ENCODE data around the gene TBC1D14.

The TBC1D14 gene

GRCh38 chr4:6926081-6926480 lies 16.5 kb downstream of the TBC1D14 start:
- in situ Hi-C loops (cut with MboI; ENCODE audit: low sequenced_read_pairs): no loop called here

GRCh38 chr4:6926681-6927478 lies 17.3 kb downstream of the TBC1D14 start:
- in situ Hi-C loops (cut with MboI; ENCODE audit: low sequenced_read_pairs): no loop called here

GRCh38 chr4:6928081-6928480 lies 18.5 kb downstream of the TBC1D14 start:
- in situ Hi-C loops (cut with MboI; ENCODE audit: low sequenced_read_pairs): no loop called here

- in situ Hi-C loops (cut with MboI; ENCODE audit: low sequenced_read_pairs): no loop called here
These were observed 19.7 kb downstream of the TBC1D14 start for GRCh38 chr4:6929339-6929811.

GRCh38 chr4:6929812-6930464 lies 20.3 kb downstream of the TBC1D14 start:
- in situ Hi-C loops (cut with MboI; ENCODE audit: low sequenced_read_pairs): no loop called here

GRCh38 chr4:6932475-6932874 lies 22.8 kb downstream of the TBC1D14 start:
- in situ Hi-C loops (cut with MboI; ENCODE audit: low sequenced_read_pairs): no loop called here

GRCh38 chr4:6932918-6933317 lies 23.3 kb downstream of the TBC1D14 start:
- in situ Hi-C loops (cut with MboI; ENCODE audit: low sequenced_read_pairs): no loop called here

GRCh38 chr4:6933691-6934430 lies 24.2 kb downstream of the TBC1D14 start:
- in situ Hi-C loops (cut with MboI; ENCODE audit: low sequenced_read_pairs): no loop called here

GRCh38 chr4:6935965-6936364 lies 26.3 kb downstream of the TBC1D14 start:
- in situ Hi-C loops (cut with MboI; ENCODE audit: low sequenced_read_pairs): no loop called here

GRCh38 chr4:6937201-6937600 lies 27.6 kb downstream of the TBC1D14 start:
- in situ Hi-C loops (cut with MboI; ENCODE audit: low sequenced_read_pairs): no loop called here

GRCh38 chr4:6937754-6938153 lies 28.1 kb downstream of the TBC1D14 start:
- in situ Hi-C loops (cut with MboI; ENCODE audit: low sequenced_read_pairs): no loop called here

GRCh38 chr4:6938237-6938636 lies 28.6 kb downstream of the TBC1D14 start:
- in situ Hi-C loops (cut with MboI; ENCODE audit: low sequenced_read_pairs): no loop called here

- in situ Hi-C loops (cut with MboI; ENCODE audit: low sequenced_read_pairs): no loop called here
These were observed 29.1 kb downstream of the TBC1D14 start for GRCh38 chr4:6938647-6939271.

- in situ Hi-C loops (cut with MboI; ENCODE audit: low sequenced_read_pairs): no loop called here
These were observed 30.4 kb downstream of the TBC1D14 start for GRCh38 chr4:6939761-6940743.

- in situ Hi-C loops (cut with MboI; ENCODE audit: low sequenced_read_pairs): no loop called here
These were observed 31.1 kb downstream of the TBC1D14 start for GRCh38 chr4:6940744-6941137.

GRCh38 chr4:6941796-6942195 lies 32.2 kb downstream of the TBC1D14 start:
- in situ Hi-C loops (cut with MboI; ENCODE audit: low sequenced_read_pairs): no loop called here

GRCh38 chr4:6942238-6942800 lies 32.7 kb downstream of the TBC1D14 start:
- in situ Hi-C loops (cut with MboI; ENCODE audit: low sequenced_read_pairs): no loop called here

GRCh38 chr4:6943012-6943884 lies 33.6 kb downstream of the TBC1D14 start:
- in situ Hi-C loops (cut with MboI; ENCODE audit: low sequenced_read_pairs): no loop called here

- in situ Hi-C loops (cut with MboI; ENCODE audit: low sequenced_read_pairs): no loop called here
These were observed 34.2 kb downstream of the TBC1D14 start for GRCh38 chr4:6943885-6944225.

All from HL-60/S4 (cell line).